ENCODE data around the gene ANKRD65. TPM values are rescaled to one million over a fixed set of nuclear protein-coding genes. Genes with fewer than 3 reads are reported as not detected.
A peak's percentile ranks its signal among the peaks of the same experiment; 100 is the strongest.
"Not testable (repeated sequence)": the region's sequence is repeated elsewhere in the genome, so short reads cannot be mapped to it uniquely, and the experiment has no call there.

Gene ANKRD65
- total RNA-seq, 4 donors from 2014 or later: 13.8 to 32.6 (median 19.4) TPM

DNA sequence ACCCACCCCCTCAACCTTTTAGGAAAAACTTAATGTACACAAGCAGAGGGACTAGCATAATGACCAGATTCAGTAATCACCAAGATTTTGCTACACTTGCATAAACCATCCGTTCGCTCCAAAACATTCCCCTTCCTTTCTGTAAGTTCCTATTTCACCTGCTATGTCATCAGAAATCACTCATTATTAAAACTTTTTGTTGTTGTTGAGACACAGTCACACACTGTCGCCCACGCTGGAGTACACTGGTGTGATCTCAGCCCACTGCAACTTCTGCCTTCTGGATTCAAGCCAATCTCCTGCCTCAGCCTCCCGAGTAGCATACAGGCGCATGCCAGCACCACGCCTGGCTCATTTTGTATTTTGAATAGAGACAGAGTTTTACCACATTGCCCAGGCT, 17.4 kb downstream of the ANKRD65 start:
- Histone ChIP-seq H3K4me3 (no peak overlapping the region), H3K9me3 (no peaks in the 10 kb centered on the region), H3K27me3 (no peaks in the 10 kb centered on the region), H3K27ac (no peak overlapping the region), H3K4me1 (peaks cover 4 to 71% (median 30%) of the 10 kb centered on the region in 4 donors), H3K36me3 (peaks cover 0 to 61% (median 5%) of the 10 kb centered on the region in 3 donors)
- TF ChIP-seq POLR2A (IDR thresholded peaks at IDR 0.05): no peak
- TF ChIP-seq, protein P1, sequence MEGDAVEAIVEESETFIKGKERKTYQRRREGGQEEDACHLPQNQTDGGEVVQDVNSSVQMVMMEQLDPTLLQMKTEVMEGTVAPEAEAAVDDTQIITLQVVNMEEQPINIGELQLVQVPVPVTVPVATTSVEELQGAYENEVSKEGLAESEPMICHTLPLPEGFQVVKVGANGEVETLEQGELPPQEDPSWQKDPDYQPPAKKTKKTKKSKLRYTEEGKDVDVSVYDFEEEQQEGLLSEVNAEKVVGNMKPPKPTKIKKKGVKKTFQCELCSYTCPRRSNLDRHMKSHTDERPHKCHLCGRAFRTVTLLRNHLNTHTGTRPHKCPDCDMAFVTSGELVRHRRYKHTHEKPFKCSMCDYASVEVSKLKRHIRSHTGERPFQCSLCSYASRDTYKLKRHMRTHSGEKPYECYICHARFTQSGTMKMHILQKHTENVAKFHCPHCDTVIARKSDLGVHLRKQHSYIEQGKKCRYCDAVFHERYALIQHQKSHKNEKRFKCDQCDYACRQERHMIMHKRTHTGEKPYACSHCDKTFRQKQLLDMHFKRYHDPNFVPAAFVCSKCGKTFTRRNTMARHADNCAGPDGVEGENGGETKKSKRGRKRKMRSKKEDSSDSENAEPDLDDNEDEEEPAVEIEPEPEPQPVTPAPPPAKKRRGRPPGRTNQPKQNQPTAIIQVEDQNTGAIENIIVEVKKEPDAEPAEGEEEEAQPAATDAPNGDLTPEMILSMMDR (IDR thresholded peaks at IDR 0.05): no peak
- TF ChIP-seq EP300 (IDR thresholded peaks at IDR 0.05): no peak
- DNase-seq (ENCODE audit: low spot score in 2 of 2): no peak
- WGBS, 2 donors: 56 to 64% methylated on average over 7 of the region's 7 CpGs

DNA sequence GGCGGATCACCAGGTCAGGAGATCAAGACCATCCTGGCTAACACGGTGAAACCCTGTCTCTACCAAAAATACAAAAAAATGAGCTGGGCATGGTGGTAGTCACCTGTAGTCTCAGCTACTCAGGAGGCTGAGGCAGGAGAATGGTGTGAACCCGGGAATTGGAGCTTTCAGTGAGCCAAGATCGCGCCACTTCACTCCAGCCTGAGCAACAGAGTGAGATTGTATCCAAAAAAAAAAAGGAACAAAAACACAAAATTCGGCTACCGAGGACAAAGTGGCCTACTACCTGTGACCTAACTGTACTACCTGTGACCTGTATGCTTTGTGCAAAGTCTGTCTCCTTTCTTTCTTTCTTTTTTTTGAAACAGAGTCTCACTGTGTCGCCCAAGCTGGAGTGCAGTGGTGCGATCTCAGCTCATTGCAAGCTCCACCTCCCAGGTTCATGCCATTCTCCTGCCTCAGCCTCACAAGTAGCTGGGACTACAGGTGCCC, 18.1 kb downstream of the ANKRD65 start:
- H3K4me3 ChIP-seq; H3K27me3 ChIP-seq; H3K9me3 ChIP-seq; H3K27ac ChIP-seq; DNase-seq (ENCODE audit: low spot score in 2 of 2): not testable (repeated sequence)
- Histone ChIP-seq H3K4me1 (peaks cover 4 to 70% (median 32%) of the 10 kb centered on the region in 4 donors), H3K36me3 (peaks cover 0 to 63% (median 5%) of the 10 kb centered on the region in 3 donors)
- 80 to 83% methylated on average over 9 of the region's 9 CpGs for WGBS, 2 donors

DNA sequence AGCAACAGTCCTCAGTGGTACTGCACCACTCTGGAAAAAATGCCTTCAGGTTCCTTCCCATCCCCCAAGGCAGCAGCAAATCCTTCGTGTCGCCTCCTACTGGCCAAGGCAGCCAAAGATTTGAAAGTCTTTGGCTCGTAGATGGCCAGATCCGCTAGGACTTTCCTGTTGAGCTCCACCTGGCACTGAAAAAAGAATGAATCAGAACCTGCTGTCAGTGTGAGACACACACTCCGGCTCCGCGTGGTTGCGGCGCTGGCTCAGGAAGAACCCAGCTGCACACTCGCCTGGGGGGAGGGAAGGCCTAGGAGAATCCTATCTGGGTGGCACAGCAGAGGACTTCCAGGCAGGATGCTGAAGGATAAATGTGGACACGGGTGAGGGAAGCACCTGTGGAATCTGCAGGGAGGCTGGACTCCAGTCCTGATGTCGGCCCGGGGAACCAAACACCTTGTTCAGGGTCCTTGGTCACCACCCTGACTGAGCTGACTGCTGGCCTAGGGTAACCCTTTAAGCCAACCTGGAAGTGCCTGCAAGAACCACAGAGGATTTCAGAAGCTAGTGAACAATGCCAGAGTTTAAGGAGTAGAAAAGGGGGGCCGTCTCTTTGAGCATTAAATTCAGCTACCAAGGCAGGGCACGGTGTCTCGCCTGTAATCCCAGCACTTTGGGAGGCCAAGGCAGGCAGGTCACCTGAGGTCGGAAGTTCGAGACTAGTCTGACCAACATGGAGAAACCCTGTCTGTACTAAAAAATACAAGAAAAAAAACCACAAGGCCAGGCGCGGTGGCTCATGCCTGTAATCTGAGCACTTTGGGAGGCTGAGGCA, 18.8 kb downstream of the ANKRD65 start:
- no peak overlapping the region for H3K27ac ChIP-seq
- no peaks in the 10 kb centered on the region for H3K27me3 ChIP-seq
- DNase-seq (ENCODE audit: low spot score in 2 of 2): no peak
- H3K4me1 ChIP-seq: peaks cover 4 to 75% (median 33%) of the 10 kb centered on the region in 4 donors
- 73 to 76% methylated on average over 20 of the region's 20 CpGs for WGBS, 2 donors
- peaks cover 0 to 69% (median 9%) of the 10 kb centered on the region in 3 donors for H3K36me3 ChIP-seq
- TF ChIP-seq POLR2A (IDR thresholded peaks at IDR 0.05): no peak
- TF ChIP-seq EP300 (IDR thresholded peaks at IDR 0.05): no peak
- TF ChIP-seq, protein P1 (IDR thresholded peaks at IDR 0.05): no peak
- no peak overlapping the region for H3K4me3 ChIP-seq
- no peaks in the 10 kb centered on the region for H3K9me3 ChIP-seq

DNA sequence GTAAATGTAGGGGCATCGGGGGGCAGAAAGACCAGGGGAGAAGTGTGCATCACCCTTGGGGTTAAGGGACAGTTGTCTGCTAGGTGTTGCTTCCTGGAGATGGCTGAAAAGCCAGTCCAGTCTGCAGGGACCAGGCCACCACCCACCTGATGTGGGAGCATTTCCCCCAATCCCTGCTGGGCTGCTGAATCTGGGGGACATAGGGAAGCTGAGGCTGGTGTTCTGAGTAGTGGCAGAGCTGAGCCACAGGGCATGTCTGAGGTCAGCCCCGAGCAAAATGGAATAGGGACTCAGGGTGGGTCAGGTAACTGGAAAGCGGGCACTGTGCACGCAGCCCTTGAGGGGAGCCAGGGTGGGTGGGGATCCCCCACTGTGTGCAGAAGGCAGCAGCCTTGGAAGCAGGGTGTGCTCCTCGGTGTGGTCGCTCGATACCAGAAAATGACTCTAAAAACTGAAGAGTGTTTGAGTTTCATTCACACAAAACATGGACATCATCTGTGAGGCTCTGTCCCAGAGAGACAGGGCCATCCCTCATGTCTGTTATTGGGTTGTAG, 19.5 kb downstream of the ANKRD65 start:
- Histone ChIP-seq H3K9me3 (no peaks in the 10 kb centered on the region), H3K36me3 (peaks cover 0 to 77% (median 10%) of the 10 kb centered on the region in 3 donors), H3K4me3 (no peak overlapping the region), H3K27ac (no peak overlapping the region), H3K27me3 (no peaks in the 10 kb centered on the region), H3K4me1 (peaks cover 4 to 79% (median 32%) of the 10 kb centered on the region in 4 donors)
- DNase-seq (ENCODE audit: low spot score in 2 of 2): no peak
- 82 to 87% methylated on average over 7 of the region's 7 CpGs for WGBS, 2 donors
- TF ChIP-seq POLR2A (IDR thresholded peaks at IDR 0.05) (no peak), EP300 (IDR thresholded peaks at IDR 0.05) (no peak)
- TF ChIP-seq, protein P1 (IDR thresholded peaks at IDR 0.05): no peak

DNA sequence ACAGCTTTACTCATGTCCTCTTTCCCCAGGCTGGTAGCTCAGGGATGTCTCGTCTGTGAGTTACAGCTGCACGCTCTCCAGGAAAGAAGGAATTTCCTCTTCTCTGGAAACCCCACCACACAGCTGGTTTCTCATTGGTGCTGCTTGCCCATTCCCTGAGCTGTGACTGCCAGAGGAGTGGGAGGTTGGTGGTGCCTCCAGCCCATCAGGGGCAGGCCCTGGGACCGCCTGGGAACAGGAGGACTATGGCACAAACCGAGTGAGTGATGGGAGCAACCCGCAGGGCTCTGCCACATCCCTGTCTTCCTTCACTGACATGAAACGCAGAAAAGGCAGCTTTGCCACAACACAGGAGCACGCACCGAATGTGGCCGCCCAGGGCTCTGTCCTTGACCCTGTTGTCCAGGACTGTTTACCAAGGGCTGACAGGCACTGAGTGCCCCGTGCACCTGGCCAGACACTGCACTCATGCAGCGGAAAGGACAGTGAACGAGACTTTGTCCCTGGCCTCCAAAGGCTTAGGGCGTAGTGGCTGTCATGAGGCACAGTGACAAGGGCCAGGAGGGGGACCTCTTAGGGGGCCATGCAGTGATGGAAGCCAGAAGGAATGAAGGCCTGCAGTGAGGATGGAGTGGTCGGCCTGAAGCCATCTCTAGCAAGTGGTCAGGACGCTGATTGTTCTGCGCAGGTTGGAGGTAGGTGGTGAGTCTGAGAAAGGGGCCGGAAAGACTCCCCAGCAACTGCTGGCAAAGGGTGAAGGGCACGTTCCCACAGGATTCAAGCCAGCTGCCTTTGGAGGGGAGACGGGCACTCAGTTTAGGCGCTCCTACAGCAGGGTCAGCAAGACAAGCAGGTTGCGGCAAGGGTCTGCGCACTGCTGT, 20.3 kb downstream of the ANKRD65 start:
- Histone ChIP-seq H3K4me1 (peaks cover 0 to 72% (median 25%) of the 10 kb centered on the region in 4 donors), H3K27ac (peak overlapping the region in 3 of 4 donors; percentile 69 to 93 (median 89)), H3K27me3 (no peaks in the 10 kb centered on the region), H3K36me3 (peaks cover 0 to 81% (median 10%) of the 10 kb centered on the region in 3 donors), H3K4me3 (peak overlapping the region in 1 of 4 donors; percentile 96), H3K9me3 (no peaks in the 10 kb centered on the region)
- TF ChIP-seq, protein P1 (IDR thresholded peaks at IDR 0.05): no peak
- TF ChIP-seq EP300 (IDR thresholded peaks at IDR 0.05) (no peak), POLR2A (IDR thresholded peaks at IDR 0.05) (no peak)
- no peak for DNase-seq (ENCODE audit: low spot score in 2 of 2)
- WGBS, 2 donors: 78 to 83% methylated on average over 22 of the region's 22 CpGs
